ENCODE results near the gene PKD2.

- TF ChIP-seq CTCF (conservative IDR thresholded peaks at IDR 0.05 in 1 of 2, IDR thresholded peaks at IDR 0.05 in 1 of 2; ENCODE audit: low read depth in 1 of 2, low read length in 2 of 2), result no peak
- no peak for TF ChIP-seq EZH2 (IDR thresholded peaks at IDR 0.05; ENCODE audit: low read length, missing control alignments)
Measured at GRCh38 chr4:88060431-88060830, 53.0 kb downstream of the PKD2 start.

All from fibroblast of lung (primary cell).